CD8-positive, alpha-beta memory T cell (primary cell): ENCODE results near the gene MRPS26. TPM values are rescaled to one million over a fixed set of nuclear protein-coding genes. Genes with fewer than 3 reads are reported as not detected.
"Not testable (repeated sequence)": the region's sequence is repeated elsewhere in the genome, so short reads cannot be mapped to it uniquely, and the experiment has no call there.

Experiments
- CTCF ChIA-PET: fragments of 350-600 bp; sonication (Branson Sonifier 250); formaldehyde crosslinking; loops from one replicate; lab custom pipeline; 2021; ENCODE audit warnings: antibody characterized with exemption; lab: Charles Lee
- POLR2A ChIA-PET: fragments of 350-600 bp; sonication (Branson Sonifier 250); formaldehyde crosslinking; loops from one replicate; lab custom pipeline; 2021; ENCODE audit warnings: antibody characterized with exemption; lab: Charles Lee
- DNase-seq, 5 donors: peaks; one replicate each; pipeline versions ENCODE4 v3.0.0 to v3.0.0-alpha.2; 2020 to 2022; ENCODE audit warnings: mixed read lengths in 1 of 5
- H3K27ac ChIP-seq: one replicate; pipeline ENCODE4 v1.7.0; 2013; ENCODE audit warnings: low read depth, mild to moderate bottlenecking, low read length, moderate library complexity
- H3K27me3 ChIP-seq: 2 replicates; pipeline ENCODE4 v1.7.0; 2013; ENCODE audit warnings: low read length, mild to moderate bottlenecking; ENCODE audit not compliant: insufficient read depth, poor library complexity, severe bottlenecking
- H3K36me3 ChIP-seq: 2 replicates; pipeline ENCODE4 v1.7.0; 2013; ENCODE audit warnings: mild to moderate bottlenecking, low read length, moderate library complexity; ENCODE audit not compliant: insufficient read depth
- H3K4me1 ChIP-seq: 2 replicates; pipeline ENCODE4 v1.7.0; 2013; ENCODE audit warnings: mild to moderate bottlenecking, low read length, moderate library complexity; ENCODE audit not compliant: insufficient read depth
- H3K4me3 ChIP-seq: 2 replicates; pipeline ENCODE4 v1.7.0; 2013; ENCODE audit warnings: mild to moderate bottlenecking, low read length
- H3K9me3 ChIP-seq: 2 replicates; pipeline ENCODE4 v1.7.0; 2013; ENCODE audit warnings: mild to moderate bottlenecking, low read length
- H3K27ac Mint-ChIP-seq, 8 donors: one replicate each; pipeline ENCODE4 v1.8.0; 2020 to 2021; ENCODE audit warnings: mixed read lengths in 8 of 8, mild to moderate bottlenecking in 6 of 8, inconsistent platforms in 3 of 8, moderate library complexity in 3 of 8
- H3K27me3 Mint-ChIP-seq, 2 donors: one replicate each; pipeline ENCODE4 v1.8.0; 2020 to 2021; ENCODE audit warnings: mixed read lengths in 2 of 2, mild to moderate bottlenecking in 1 of 2, moderate library complexity in 1 of 2
- H3K36me3 Mint-ChIP-seq, 3 donors: one replicate each; pipeline ENCODE4 v1.8.0; 2020 to 2021; ENCODE audit warnings: mixed read lengths in 3 of 3, inconsistent platforms in 1 of 3, mild to moderate bottlenecking in 1 of 3
- H3K4me1 Mint-ChIP-seq, 3 donors: one replicate each; pipeline ENCODE4 v1.8.0; 2020 to 2021; ENCODE audit warnings: mixed read lengths in 3 of 3, inconsistent platforms in 1 of 3, mild to moderate bottlenecking in 1 of 3
- H3K4me3 Mint-ChIP-seq, 7 donors: one replicate each; pipeline ENCODE4 v1.8.0; 2020 to 2021; ENCODE audit warnings: mixed read lengths in 7 of 7, mild to moderate bottlenecking in 6 of 7, moderate library complexity in 4 of 7, inconsistent platforms in 2 of 7
- H3K9me3 Mint-ChIP-seq, 5 donors: one replicate each; pipeline ENCODE4 v1.8.0; 2020 to 2022; ENCODE audit warnings: mixed read lengths in 5 of 5, mild to moderate bottlenecking in 3 of 5, moderate library complexity in 2 of 5, inconsistent platforms in 1 of 5
- polyA plus RNA-seq: library from polyadenylated mRNA; unstranded; fragments of 300-500 nt; fragmentation: Illumina TruSeq; gene quantifications from one replicate; pipeline ENCODE4 v1.2.3, GENCODE V29; 2021
- total RNA-seq, 2 experiments: library from RNA; stranded (reverse); gene quantifications; one replicate each; pipeline ENCODE4 v1.2.3, GENCODE V29; 2021

MRPS26 gene
- total and polyA plus RNA-seq, 3 experiments from 2014 or later, result 61.9 to 90.8 (median 89.8) TPM

- no peak overlapping the region for H3K4me3 Mint-ChIP-seq
- H3K4me1 Mint-ChIP-seq, result no peaks in the 10 kb centered on the region
- H3K9me3 Mint-ChIP-seq, result no peaks in the 10 kb centered on the region
- CTCF ChIA-PET, result no interaction called here
- peaks cover 5 to 66% (median 15%) of the 10 kb centered on the region in 3 donors for H3K36me3 Mint-ChIP-seq
- no peaks in the 10 kb centered on the region for H3K27me3 Mint-ChIP-seq
- H3K36me3 ChIP-seq, result peaks cover 19% of the 10 kb centered on the region
- H3K9me3 ChIP-seq, result no peaks in the 10 kb centered on the region
- H3K27ac ChIP-seq, result no peak overlapping the region
- H3K4me1 ChIP-seq, result no peaks in the 10 kb centered on the region
- POLR2A ChIA-PET, result no interaction called here
- peak overlapping the region in 1 of 8 donors; percentile 24 for H3K27ac Mint-ChIP-seq
- DNase-seq, result no peak
- H3K4me3 ChIP-seq, result no peak overlapping the region
- H3K27me3 ChIP-seq, result no peaks in the 10 kb centered on the region
Measured at GRCh38 chr20:3014179-3014578, 31.7 kb upstream of the MRPS26 start.

- Mint-ChIP-seq H3K4me1 (no peaks in the 10 kb centered on the region), H3K27me3 (no peaks in the 10 kb centered on the region), H3K36me3 (peaks cover 5 to 64% (median 11%) of the 10 kb centered on the region in 3 donors), H3K27ac (peak overlapping the region in 2 of 8 donors; percentile 43 to 61), H3K4me3 (no peak overlapping the region), H3K9me3 (no peaks in the 10 kb centered on the region)
- POLR2A ChIA-PET, result interaction anchor here (0.7 kb wide), 1 partner anchor 67 kb away, joined by 4 read pairs; no protein-coding TSS in a partner anchor
- no peaks in the 10 kb centered on the region for H3K27me3 ChIP-seq
- H3K27ac ChIP-seq, result no peak overlapping the region
- no peaks in the 10 kb centered on the region for H3K9me3 ChIP-seq
- no peaks in the 10 kb centered on the region for H3K4me1 ChIP-seq
- CTCF ChIA-PET, result no interaction called here
- H3K4me3 ChIP-seq, result no peak overlapping the region
- H3K36me3 ChIP-seq, result peaks cover 16% of the 10 kb centered on the region
- no peak for DNase-seq
Measured at GRCh38 chr20:3014662-3015061, 31.2 kb upstream of the MRPS26 start.

GRCh38 chr20:3015302-3015701 is 30.6 kb upstream of the MRPS26 start:
- CTCF ChIA-PET, H3K4me3 Mint-ChIP-seq, H3K27me3 Mint-ChIP-seq, H3K9me3 ChIP-seq, H3K27me3 ChIP-seq, H3K4me1 Mint-ChIP-seq, H3K4me3 ChIP-seq, H3K27ac ChIP-seq, DNase-seq, H3K9me3 Mint-ChIP-seq, H3K4me1 ChIP-seq: not testable (repeated sequence)
- peaks cover 5 to 62% (median 11%) of the 10 kb centered on the region in 3 donors for H3K36me3 Mint-ChIP-seq
- H3K36me3 ChIP-seq, result peaks cover 16% of the 10 kb centered on the region
- POLR2A ChIA-PET, result interaction anchor here (0.7 kb wide), 1 partner anchor 67 kb away, joined by 4 read pairs; no protein-coding TSS in a partner anchor
- H3K27ac Mint-ChIP-seq, result peak overlapping the region in 1 of 8 donors; percentile 70

GRCh38 chr20:3021327-3021726 is 24.5 kb upstream of the MRPS26 start:
- no peak overlapping the region for H3K4me3 ChIP-seq
- CTCF ChIA-PET, result no interaction called here
- peaks cover 30% of the 10 kb centered on the region for H3K36me3 ChIP-seq
- no peaks in the 10 kb centered on the region for H3K9me3 ChIP-seq
- H3K9me3 Mint-ChIP-seq, result no peaks in the 10 kb centered on the region
- H3K4me3 Mint-ChIP-seq, result no peak overlapping the region
- H3K27me3 Mint-ChIP-seq, result no peaks in the 10 kb centered on the region
- POLR2A ChIA-PET, result no interaction called here
- no peak for DNase-seq
- no peaks in the 10 kb centered on the region for H3K27me3 ChIP-seq
- peak overlapping the region in 1 of 8 donors; percentile 71 for H3K27ac Mint-ChIP-seq
- H3K4me1 ChIP-seq, result no peaks in the 10 kb centered on the region
- H3K27ac ChIP-seq, result no peak overlapping the region
- peaks cover 14 to 80% (median 20%) of the 10 kb centered on the region in 3 donors for H3K36me3 Mint-ChIP-seq
- H3K4me1 Mint-ChIP-seq, result no peaks in the 10 kb centered on the region

GRCh38 chr20:3021777-3022176 is 24.1 kb upstream of the MRPS26 start:
- Histone ChIP-seq H3K27ac (no peak overlapping the region), H3K9me3 (no peaks in the 10 kb centered on the region), H3K36me3 (peaks cover 32% of the 10 kb centered on the region), H3K4me1 (no peaks in the 10 kb centered on the region), H3K4me3 (no peak overlapping the region), H3K27me3 (no peaks in the 10 kb centered on the region)
- Mint-ChIP-seq H3K36me3 (peaks cover 14 to 82% (median 18%) of the 10 kb centered on the region in 3 donors), H3K9me3 (no peaks in the 10 kb centered on the region), H3K27ac (peak overlapping the region in 4 of 8 donors; percentile 22 to 77 (median 46)), H3K4me1 (no peaks in the 10 kb centered on the region), H3K27me3 (no peaks in the 10 kb centered on the region), H3K4me3 (no peak overlapping the region)
- no peak for DNase-seq
- CTCF ChIA-PET, result no interaction called here
- POLR2A ChIA-PET, result no interaction called here

GRCh38 chr20:3022559-3023490 is 23.0 kb upstream of the MRPS26 start:
- CTCF ChIA-PET, result not testable (repeated sequence)
- H3K36me3 ChIP-seq, result peaks cover 35% of the 10 kb centered on the region
- H3K36me3 Mint-ChIP-seq, result peaks cover 9 to 82% (median 22%) of the 10 kb centered on the region in 3 donors

GRCh38 chr20:3027987-3028386 is 17.9 kb upstream of the MRPS26 start:
- Histone ChIP-seq H3K27me3 (no peaks in the 10 kb centered on the region), H3K27ac (no peak overlapping the region), H3K4me1 (no peaks in the 10 kb centered on the region), H3K9me3 (no peaks in the 10 kb centered on the region), H3K4me3 (no peak overlapping the region), H3K36me3 (peaks cover 27% of the 10 kb centered on the region)
- CTCF ChIA-PET, result no interaction called here
- Mint-ChIP-seq H3K4me1 (no peaks in the 10 kb centered on the region), H3K27me3 (no peaks in the 10 kb centered on the region), H3K36me3 (peaks cover 9 to 68% (median 18%) of the 10 kb centered on the region in 3 donors), H3K4me3 (no peak overlapping the region), H3K9me3 (no peaks in the 10 kb centered on the region), H3K27ac (peak overlapping the region in 2 of 8 donors; percentile 4 to 61)
- no peak for DNase-seq
- POLR2A ChIA-PET, result no interaction called here

More at GRCh38 chr20:3022559-3023490, 23.0 kb upstream of the MRPS26 start:
- H3K4me1 Mint-ChIP-seq, H3K4me1 ChIP-seq, H3K9me3 Mint-ChIP-seq, DNase-seq, H3K27me3 ChIP-seq, H3K9me3 ChIP-seq, H3K4me3 ChIP-seq, H3K27me3 Mint-ChIP-seq, H3K27ac ChIP-seq, H3K4me3 Mint-ChIP-seq, POLR2A ChIA-PET: not testable (repeated sequence)
- H3K27ac Mint-ChIP-seq, result peak overlapping the region in 3 of 8 donors; percentile 1 to 56 (median 55)

- H3K36me3 Mint-ChIP-seq, result peaks cover 0 to 63% (median 17%) of the 10 kb centered on the region in 3 donors
- ChIA-PET POLR2A (no interaction called here), CTCF (no interaction called here)
- H3K9me3 Mint-ChIP-seq, result no peaks in the 10 kb centered on the region
- DNase-seq, result no peak
- H3K27me3 Mint-ChIP-seq, result peaks cover 0 to 2% of the 10 kb centered on the region in 2 donors
- Histone ChIP-seq H3K9me3 (no peaks in the 10 kb centered on the region), H3K27me3 (no peaks in the 10 kb centered on the region), H3K27ac (no peak overlapping the region), H3K36me3 (peaks cover 41% of the 10 kb centered on the region), H3K4me3 (no peak overlapping the region), H3K4me1 (no peaks in the 10 kb centered on the region)
- H3K27ac Mint-ChIP-seq, result no peak overlapping the region
- H3K4me1 Mint-ChIP-seq, result no peaks in the 10 kb centered on the region
- no peak overlapping the region for H3K4me3 Mint-ChIP-seq
Measured at GRCh38 chr20:3031524-3032147, 14.2 kb upstream of the MRPS26 start.
